Measurements from ENCODE around the gene TNFAIP1.

- TF ChIP-seq JUND (IDR thresholded peaks at IDR 0.05): no peak
- TF ChIP-seq RAD21 (IDR thresholded peaks at IDR 0.05; ENCODE audit: low read depth): no peak
- TF ChIP-seq CTCF (IDR thresholded peaks at IDR 0.05 in 2 of 3, conservative IDR thresholded peaks at IDR 0.05 in 1 of 3; ENCODE audit: borderline replicate concordance in 1 of 3, insufficient read depth in 1 of 3, low read depth in 2 of 3, low read length in 2 of 3): no peak
- no peak for TF ChIP-seq EZH2 (IDR thresholded peaks at IDR 0.05)
- no peak for TF ChIP-seq ELF1 (IDR thresholded peaks at IDR 0.05; ENCODE audit: borderline replicate concordance, low read depth)
- TF ChIP-seq MAX (IDR thresholded peaks at IDR 0.05): no peak
- TF ChIP-seq POLR2AphosphoS5 (IDR thresholded peaks at IDR 0.05; ENCODE audit: low read depth, low read length): no peak
Observed at GRCh38 chr17:28334171-28334570, 1.4 kb upstream of the TNFAIP1 start.

Measured in HCT116 (cell line).